ENCODE results near the gene SLC6A12.
A peak's percentile ranks its signal among the peaks of the same experiment; 100 is the strongest.

The SLC6A12 gene

GRCh38 chr12:238736-239398 is 24.9 kb upstream of the SLC6A12 start:
- no peak overlapping the region for H3K27ac ChIP-seq (replicated peaks)
- H3K4me3 ChIP-seq (replicated peaks; ENCODE audit: insufficient read depth, low read length), result no peak overlapping the region
- H3K27me3 ChIP-seq (ENCODE audit: insufficient read depth, poor library complexity, severe bottlenecking), result no peaks in the 10 kb centered on the region
- DNase-seq (ENCODE audit: low read depth in 1 of 2, low spot score in 1 of 2), result no peak
- TF ChIP-seq CTCF (IDR thresholded peaks at IDR 0.05; ENCODE audit: insufficient read depth, low read length), result no peak
- no peak for TF ChIP-seq GABPA (IDR thresholded peaks at IDR 0.05; ENCODE audit: low read depth)
- TF ChIP-seq POLR2AphosphoS5 (IDR thresholded peaks at IDR 0.05; ENCODE audit: low read depth), result no peak
- TF ChIP-seq REST (IDR thresholded peaks at IDR 0.05; ENCODE audit: insufficient replicate concordance, low read depth), result no peak
- no peak for TF ChIP-seq SPI1 (IDR thresholded peaks at IDR 0.05; ENCODE audit: borderline replicate concordance, low read depth)

GRCh38 chr12:238116-238515 is 24.2 kb upstream of the SLC6A12 start:
- TF ChIP-seq CTCF (IDR thresholded peaks at IDR 0.05; ENCODE audit: insufficient read depth, low read length), result no peak
- no peak for TF ChIP-seq REST (IDR thresholded peaks at IDR 0.05; ENCODE audit: insufficient replicate concordance, low read depth)
- no peak for TF ChIP-seq SPI1 (IDR thresholded peaks at IDR 0.05; ENCODE audit: borderline replicate concordance, low read depth)
- TF ChIP-seq GABPA (IDR thresholded peaks at IDR 0.05; ENCODE audit: low read depth), result no peak
- no peak for TF ChIP-seq POLR2AphosphoS5 (IDR thresholded peaks at IDR 0.05; ENCODE audit: low read depth)
- Histone ChIP-seq H3K27me3 (ENCODE audit: insufficient read depth, poor library complexity, severe bottlenecking) (no peaks in the 10 kb centered on the region), H3K27ac (replicated peaks) (no peak overlapping the region), H3K4me3 (replicated peaks; ENCODE audit: insufficient read depth, low read length) (no peak overlapping the region)
- no peak for DNase-seq (ENCODE audit: low read depth in 1 of 2, low spot score in 1 of 2)

GRCh38 chr12:237026-237815 is 23.3 kb upstream of the SLC6A12 start:
- peak in 1 of 2 experiments; percentile 11 for DNase-seq (ENCODE audit: low read depth in 1 of 2, low spot score in 1 of 2)
- Histone ChIP-seq H3K27me3 (ENCODE audit: insufficient read depth, poor library complexity, severe bottlenecking) (no peaks in the 10 kb centered on the region), H3K4me3 (replicated peaks; ENCODE audit: insufficient read depth, low read length) (no peak overlapping the region), H3K27ac (replicated peaks) (no peak overlapping the region)
- TF ChIP-seq SPI1 (IDR thresholded peaks at IDR 0.05; ENCODE audit: borderline replicate concordance, low read depth) (no peak), POLR2AphosphoS5 (IDR thresholded peaks at IDR 0.05; ENCODE audit: low read depth) (no peak), GABPA (IDR thresholded peaks at IDR 0.05; ENCODE audit: low read depth) (no peak), CTCF (IDR thresholded peaks at IDR 0.05; ENCODE audit: insufficient read depth, low read length) (no peak), REST (IDR thresholded peaks at IDR 0.05; ENCODE audit: insufficient replicate concordance, low read depth) (no peak)

Measured in HL-60 (cell line).